ENCODE data around the gene ERBB4. TPM values are rescaled to one million over a fixed set of nuclear protein-coding genes. Genes with fewer than 3 reads are reported as not detected.
"Not testable (repeated sequence)": the region's sequence is repeated elsewhere in the genome, so short reads cannot be mapped to it uniquely, and the experiment has no call there.

ERBB4 gene
- total RNA-seq, 1 experiment from 2014 or later = not detected

DNA sequence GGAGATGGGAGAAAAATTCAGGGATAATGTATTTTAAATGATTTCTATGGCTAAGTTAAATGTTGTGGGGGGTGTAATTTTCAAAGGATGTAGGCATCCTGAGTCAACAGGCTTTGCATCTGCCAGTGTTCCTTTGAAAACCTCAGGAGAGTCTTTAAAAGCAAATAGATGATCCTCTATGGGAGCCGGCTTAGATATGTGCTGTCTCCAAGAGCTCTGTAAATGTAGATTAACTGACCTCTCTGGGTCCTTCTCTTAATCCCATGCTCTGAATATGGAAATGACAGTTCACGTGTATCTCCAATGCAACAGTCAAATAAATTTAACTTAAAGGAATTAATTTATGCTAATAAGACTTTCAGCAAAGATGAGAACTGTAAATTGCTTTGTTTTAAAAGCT, 292.7 kb downstream of the ERBB4 start:
- DNase-seq (ENCODE audit: unreplicated experiment) = no peak
- Mint-ChIP-seq H3K4me1 (ENCODE audit: insufficient read depth, unreplicated experiment) (no peaks in the 10 kb centered on the region), H3K27me3 (ENCODE audit: insufficient read depth, unreplicated experiment) (peaks cover 63% of the 10 kb centered on the region), H3K4me3 (ENCODE audit: unreplicated experiment) (no peak overlapping the region), H3K27ac (ENCODE audit: low read depth, unreplicated experiment) (no peak overlapping the region), H3K9me3 (ENCODE audit: unreplicated experiment) (no peaks in the 10 kb centered on the region), H3K36me3 (ENCODE audit: insufficient read depth, unreplicated experiment) (no peaks in the 10 kb centered on the region)
- CTCF ChIA-PET = interaction anchor here (1.6 kb wide), 1 partner anchor 501 kb away, joined by 4 read pairs; no protein-coding TSS in a partner anchor
- TF ChIP-seq, protein P1, sequence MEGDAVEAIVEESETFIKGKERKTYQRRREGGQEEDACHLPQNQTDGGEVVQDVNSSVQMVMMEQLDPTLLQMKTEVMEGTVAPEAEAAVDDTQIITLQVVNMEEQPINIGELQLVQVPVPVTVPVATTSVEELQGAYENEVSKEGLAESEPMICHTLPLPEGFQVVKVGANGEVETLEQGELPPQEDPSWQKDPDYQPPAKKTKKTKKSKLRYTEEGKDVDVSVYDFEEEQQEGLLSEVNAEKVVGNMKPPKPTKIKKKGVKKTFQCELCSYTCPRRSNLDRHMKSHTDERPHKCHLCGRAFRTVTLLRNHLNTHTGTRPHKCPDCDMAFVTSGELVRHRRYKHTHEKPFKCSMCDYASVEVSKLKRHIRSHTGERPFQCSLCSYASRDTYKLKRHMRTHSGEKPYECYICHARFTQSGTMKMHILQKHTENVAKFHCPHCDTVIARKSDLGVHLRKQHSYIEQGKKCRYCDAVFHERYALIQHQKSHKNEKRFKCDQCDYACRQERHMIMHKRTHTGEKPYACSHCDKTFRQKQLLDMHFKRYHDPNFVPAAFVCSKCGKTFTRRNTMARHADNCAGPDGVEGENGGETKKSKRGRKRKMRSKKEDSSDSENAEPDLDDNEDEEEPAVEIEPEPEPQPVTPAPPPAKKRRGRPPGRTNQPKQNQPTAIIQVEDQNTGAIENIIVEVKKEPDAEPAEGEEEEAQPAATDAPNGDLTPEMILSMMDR (IDR thresholded peaks at IDR 0.05; ENCODE audit: unreplicated experiment) = no peak
- intact Hi-C loops (cut with micrococcal nuclease) = no loop called here
- POLR2A ChIA-PET = no interaction called here
- BruUV-seq (replicated peaks) = no TSS peak

DNA sequence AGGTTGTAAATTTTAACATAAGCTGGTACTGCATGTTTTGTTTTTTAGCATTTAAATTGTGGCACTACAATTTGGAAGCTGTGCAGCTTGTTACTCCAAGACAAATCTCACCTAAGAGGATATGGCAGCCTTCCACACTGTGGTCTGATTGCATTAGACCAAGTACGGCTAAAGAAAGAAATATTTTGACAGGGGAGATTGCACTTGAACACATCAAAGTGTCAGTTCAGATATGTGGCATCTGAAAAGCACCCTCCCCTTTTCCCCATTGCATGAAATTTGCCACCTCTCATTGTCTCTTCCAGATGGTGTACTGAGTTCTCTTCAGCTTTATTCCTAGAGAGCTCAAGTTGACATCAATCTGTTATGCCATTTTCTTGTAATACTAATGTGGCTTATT, 295.9 kb downstream of the ERBB4 start:
- Mint-ChIP-seq H3K27me3 (ENCODE audit: insufficient read depth, unreplicated experiment) (peaks cover 69% of the 10 kb centered on the region), H3K36me3 (ENCODE audit: insufficient read depth, unreplicated experiment) (no peaks in the 10 kb centered on the region), H3K27ac (ENCODE audit: low read depth, unreplicated experiment) (no peak overlapping the region), H3K4me3 (ENCODE audit: unreplicated experiment) (no peak overlapping the region), H3K9me3 (ENCODE audit: unreplicated experiment) (no peaks in the 10 kb centered on the region), H3K4me1 (ENCODE audit: insufficient read depth, unreplicated experiment) (no peaks in the 10 kb centered on the region)
- BruUV-seq (replicated peaks) = no TSS peak
- intact Hi-C loops (cut with micrococcal nuclease) = no loop called here
- POLR2A ChIA-PET = interaction anchor here (0.7 kb wide), 2 partner anchors 1063 to 1688 kb away, joined by 3 read pairs; no protein-coding TSS in a partner anchor
- TF ChIP-seq, protein P1 (IDR thresholded peaks at IDR 0.05; ENCODE audit: unreplicated experiment) = no peak
- no peak for DNase-seq (ENCODE audit: unreplicated experiment)
- CTCF ChIA-PET = interaction anchor here (0.6 kb wide), 1 partner anchor 239 kb away, joined by 3 read pairs; no protein-coding TSS in a partner anchor

DNA sequence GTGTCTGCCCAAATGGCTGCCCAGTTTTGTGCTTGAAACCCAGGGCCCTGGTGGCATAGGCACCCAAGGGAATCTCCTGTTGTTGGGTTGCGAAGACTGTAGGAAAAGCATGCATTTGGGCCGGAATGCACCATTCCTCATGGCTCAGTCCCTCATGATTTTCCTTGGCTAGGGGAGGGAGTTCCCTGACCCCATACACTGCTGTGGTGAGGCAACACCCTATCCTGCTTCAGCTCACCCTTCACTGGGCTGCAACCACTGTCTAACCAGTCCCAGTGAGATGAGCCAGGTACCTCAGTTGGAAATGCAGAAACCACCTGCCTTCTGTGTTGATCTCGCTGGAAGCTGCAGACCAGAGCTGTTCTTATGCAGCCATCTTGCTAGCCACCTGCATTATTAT, 300.4 kb downstream of the ERBB4 start:
- H3K4me1 Mint-ChIP-seq (ENCODE audit: insufficient read depth, unreplicated experiment); POLR2A ChIA-PET; H3K4me3 Mint-ChIP-seq (ENCODE audit: unreplicated experiment); CTCF ChIA-PET; intact Hi-C loops (cut with micrococcal nuclease); H3K36me3 Mint-ChIP-seq (ENCODE audit: insufficient read depth, unreplicated experiment); DNase-seq (ENCODE audit: unreplicated experiment); H3K9me3 Mint-ChIP-seq (ENCODE audit: unreplicated experiment); BruUV-seq (replicated peaks); H3K27ac Mint-ChIP-seq (ENCODE audit: low read depth, unreplicated experiment): not testable (repeated sequence)
- peaks cover 55% of the 10 kb centered on the region for H3K27me3 Mint-ChIP-seq (ENCODE audit: insufficient read depth, unreplicated experiment)

DNA sequence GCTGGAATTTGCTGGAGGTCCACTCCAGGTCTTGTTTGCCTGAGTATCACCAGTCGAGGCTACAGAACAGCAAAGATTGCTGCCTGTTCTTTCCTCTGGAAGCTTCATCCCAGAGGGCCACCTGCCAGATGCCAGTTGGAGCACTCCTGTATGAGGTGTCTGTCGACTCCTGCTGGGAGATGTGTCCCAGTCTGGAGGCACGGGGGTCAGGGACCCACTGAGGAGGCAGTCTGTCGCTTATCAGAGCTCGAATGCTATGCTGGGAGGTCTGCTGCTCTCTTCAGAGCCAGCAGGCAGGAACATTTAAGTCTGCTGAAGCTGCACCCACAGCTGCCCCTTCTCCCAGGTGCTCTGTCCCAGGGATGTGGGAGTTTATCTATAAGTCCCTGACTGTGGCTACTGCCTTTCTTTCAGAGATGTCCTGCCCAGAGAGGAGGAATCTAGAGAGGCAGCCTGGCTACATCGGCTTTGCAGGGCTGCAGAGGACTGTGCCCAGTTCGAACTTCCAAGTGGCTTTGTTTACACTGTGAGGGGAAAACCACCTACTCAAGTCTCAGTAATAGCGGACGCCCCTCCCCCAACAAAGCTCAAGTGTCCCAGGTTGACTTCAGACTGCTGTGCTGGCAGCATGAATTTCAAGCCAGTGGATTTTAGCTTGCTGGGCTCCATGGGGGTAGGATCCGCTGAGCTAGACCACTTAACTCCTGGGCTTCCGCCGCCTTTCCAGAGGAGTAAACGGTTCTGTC, 301.1 kb downstream of the ERBB4 start:
- ChIA-PET CTCF (no interaction called here), POLR2A (no interaction called here)
- Mint-ChIP-seq H3K4me3 (ENCODE audit: unreplicated experiment) (no peak overlapping the region), H3K27me3 (ENCODE audit: insufficient read depth, unreplicated experiment) (peaks cover 55% of the 10 kb centered on the region), H3K27ac (ENCODE audit: low read depth, unreplicated experiment) (no peak overlapping the region), H3K36me3 (ENCODE audit: insufficient read depth, unreplicated experiment) (no peaks in the 10 kb centered on the region), H3K4me1 (ENCODE audit: insufficient read depth, unreplicated experiment) (no peaks in the 10 kb centered on the region), H3K9me3 (ENCODE audit: unreplicated experiment) (no peaks in the 10 kb centered on the region)
- intact Hi-C loops (cut with micrococcal nuclease) = no loop called here
- TF ChIP-seq, protein P1 (IDR thresholded peaks at IDR 0.05; ENCODE audit: unreplicated experiment) = no peak
- no TSS peak for BruUV-seq (replicated peaks)
- DNase-seq (ENCODE audit: unreplicated experiment) = no peak
